Measurements from ENCODE around the gene GRWD1. TPM values are rescaled to one million over a fixed set of nuclear protein-coding genes. Genes with fewer than 3 reads are reported as not detected.

The GRWD1 gene
- total RNA-seq = 23.4 TPM

GRCh38 chr19:48445606-48446481 lies at the start of gene GRWD1:
GRWD1 (plus strand) TSS chr19:48445983; CDS start chr19:48446006, 23 bp downstream.
- intact Hi-C loops (cut with DNase I) = no loop called here
- DNase-seq (ENCODE audit: low spot score) = peak; percentile 92
- peak; percentile 95 for ATAC-seq

GRCh38 chr19:48396016-48396823 lies 49.6 kb upstream of the GRWD1 start:
- DNase-seq (ENCODE audit: low spot score) (no peak), ATAC-seq (no peak)

GRCh38 chr19:48396824-48397176 lies 49.0 kb upstream of the GRWD1 start:
- ATAC-seq = no peak
- intact Hi-C loops (cut with DNase I) = loop anchor here (10.0 kb wide), 1 partner anchor 188 kb away; no protein-coding TSS in a partner anchor

More at GRCh38 chr19:48396016-48396823, 49.6 kb upstream of the GRWD1 start:
- intact Hi-C loops (cut with DNase I) = loop anchor here (10.0 kb wide), 1 partner anchor 189 kb away; no protein-coding TSS in a partner anchor

GRCh38 chr19:48397263-48398101 lies 48.3 kb upstream of the GRWD1 start:
- intact Hi-C loops (cut with DNase I) = loop anchor here (10.0 kb wide), 1 partner anchor 187 kb away; no protein-coding TSS in a partner anchor
- ATAC-seq (no peak), DNase-seq (ENCODE audit: low spot score) (no peak)

More at GRCh38 chr19:48396824-48397176, 49.0 kb upstream of the GRWD1 start:
- no peak for DNase-seq (ENCODE audit: low spot score)

DNA sequence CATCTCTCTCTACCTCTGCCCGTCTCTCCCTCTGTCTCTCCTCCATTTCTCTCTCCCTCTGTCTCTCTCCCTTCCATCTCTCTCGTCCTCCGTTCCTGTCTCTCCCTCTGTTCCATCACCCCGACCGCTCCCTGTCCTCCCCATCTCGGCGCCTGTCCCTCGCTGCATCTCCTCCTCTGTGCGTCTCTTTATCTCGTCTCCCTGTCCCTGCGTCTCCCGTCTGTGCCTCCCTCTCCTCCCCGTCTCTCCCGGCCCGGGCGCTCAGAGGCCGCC lies 47.7 kb upstream of the GRWD1 start:
- intact Hi-C loops (cut with DNase I) = loop anchor here (10.0 kb wide), 1 partner anchor 187 kb away; no protein-coding TSS in a partner anchor
- ATAC-seq = no peak

GRCh38 chr19:48398375-48399235 lies 47.2 kb upstream of the GRWD1 start:
- intact Hi-C loops (cut with DNase I) = loop anchor here (10.0 kb wide), 1 partner anchor 186 kb away; no protein-coding TSS in a partner anchor
- DNase-seq (ENCODE audit: low spot score) (peak; percentile 85), ATAC-seq (peak; percentile 58)

More for the DNA sequence above, 47.7 kb upstream of the GRWD1 start:
- DNase-seq (ENCODE audit: low spot score) = no peak

GRCh38 chr19:48400018-48400742 lies 45.6 kb upstream of the GRWD1 start:
- peak; percentile 88 for ATAC-seq
- DNase-seq (ENCODE audit: low spot score) = peak; percentile 80
- intact Hi-C loops (cut with DNase I) = no loop called here

DNA sequence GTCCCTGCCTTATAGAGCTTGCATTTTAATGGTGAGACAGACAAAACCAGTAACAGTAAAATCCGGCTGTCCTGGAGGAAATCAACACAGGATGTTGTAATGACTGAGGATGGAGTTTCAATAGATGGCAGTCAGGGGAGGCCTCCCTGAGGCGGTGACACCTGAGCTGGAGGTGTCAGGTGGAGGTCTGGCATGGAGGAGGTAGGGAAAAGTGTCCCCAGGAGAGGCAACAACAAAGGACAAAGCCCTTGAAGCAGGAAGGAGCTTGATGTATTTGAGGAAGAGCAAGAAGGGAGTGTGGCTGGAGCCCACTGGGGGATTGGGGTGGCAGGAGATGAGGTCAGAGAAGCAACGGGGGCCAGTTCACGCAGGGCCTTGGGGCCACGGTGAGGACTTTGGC lies 44.5 kb upstream of the GRWD1 start:
- DNase-seq (ENCODE audit: low spot score) (no peak), ATAC-seq (no peak)
- intact Hi-C loops (cut with DNase I) = no loop called here

DNA sequence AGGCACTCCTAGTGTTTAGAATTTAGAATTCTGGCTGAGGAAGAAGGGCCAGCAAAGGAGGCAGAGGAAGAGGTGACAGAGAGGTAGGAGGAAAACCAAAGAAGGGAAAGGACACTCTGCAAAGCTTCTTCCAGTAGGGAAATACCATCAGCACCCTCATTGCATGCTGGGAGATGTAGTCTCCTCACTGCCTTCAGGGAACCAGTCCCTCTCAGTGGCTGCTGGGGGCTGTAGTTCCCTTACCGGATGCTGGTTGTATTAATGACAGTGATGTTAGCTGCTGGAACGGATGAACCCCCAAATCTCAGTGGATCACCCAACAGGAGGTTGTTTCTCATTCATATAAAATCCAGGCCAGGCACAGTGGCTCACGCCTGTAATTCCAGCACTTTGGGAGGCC lies 42.2 kb upstream of the GRWD1 start:
- ATAC-seq (no peak), DNase-seq (ENCODE audit: low spot score) (no peak)
- intact Hi-C loops (cut with DNase I) = no loop called here

- no peak for ATAC-seq
Measured at GRCh38 chr19:48405010-48405659, 40.6 kb upstream of the GRWD1 start.

GRCh38 chr19:48405850-48406249 lies 39.9 kb upstream of the GRWD1 start:
- no peak for ATAC-seq
- no peak for DNase-seq (ENCODE audit: low spot score)
- intact Hi-C loops (cut with DNase I) = no loop called here

More at GRCh38 chr19:48405010-48405659, 40.6 kb upstream of the GRWD1 start:
- DNase-seq (ENCODE audit: low spot score) = no peak
- intact Hi-C loops (cut with DNase I) = no loop called here

DNA sequence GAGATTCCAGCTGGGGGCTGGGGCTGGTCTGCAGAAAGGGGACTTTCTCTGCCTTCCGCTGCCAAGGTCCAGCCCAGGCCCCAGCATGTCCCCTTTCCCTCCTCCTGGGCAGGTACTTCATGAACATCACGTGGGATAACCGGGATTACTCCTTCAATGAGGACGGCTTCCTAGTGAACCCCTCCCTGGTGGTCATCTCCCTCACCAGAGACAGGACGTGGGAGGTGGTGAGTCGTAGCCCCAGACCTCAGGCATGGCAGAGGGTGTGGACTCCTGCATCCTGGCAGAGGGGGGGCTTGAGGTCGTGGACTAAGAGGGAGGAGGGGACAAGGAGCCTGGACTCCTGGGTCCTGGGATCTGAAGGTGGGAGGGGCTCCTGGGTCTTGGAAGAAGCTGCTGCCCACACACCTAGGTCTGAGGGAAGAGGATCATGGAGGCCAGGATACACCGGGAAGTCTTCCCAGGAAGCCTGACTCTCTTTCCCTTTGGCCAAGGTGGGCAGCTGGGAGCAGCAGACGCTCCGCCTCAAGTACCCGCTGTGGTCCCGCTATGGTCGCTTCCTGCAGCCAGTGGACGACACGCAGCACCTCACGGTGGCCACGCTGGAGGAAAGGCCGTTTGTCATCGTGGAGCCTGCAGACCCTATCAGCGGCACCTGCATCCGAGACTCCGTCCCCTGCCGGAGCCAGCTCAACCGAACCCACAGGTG lies 31.8 kb upstream of the GRWD1 start:
- intact Hi-C loops (cut with DNase I) = no loop called here
- DNase-seq (ENCODE audit: low spot score) (no peak), ATAC-seq (no peak)

- ATAC-seq (peak; percentile 92), DNase-seq (ENCODE audit: low spot score) (peak; percentile 88)
- intact Hi-C loops (cut with DNase I) = no loop called here
Measured at GRCh38 chr19:48415395-48415794, 30.4 kb upstream of the GRWD1 start.

DNA sequence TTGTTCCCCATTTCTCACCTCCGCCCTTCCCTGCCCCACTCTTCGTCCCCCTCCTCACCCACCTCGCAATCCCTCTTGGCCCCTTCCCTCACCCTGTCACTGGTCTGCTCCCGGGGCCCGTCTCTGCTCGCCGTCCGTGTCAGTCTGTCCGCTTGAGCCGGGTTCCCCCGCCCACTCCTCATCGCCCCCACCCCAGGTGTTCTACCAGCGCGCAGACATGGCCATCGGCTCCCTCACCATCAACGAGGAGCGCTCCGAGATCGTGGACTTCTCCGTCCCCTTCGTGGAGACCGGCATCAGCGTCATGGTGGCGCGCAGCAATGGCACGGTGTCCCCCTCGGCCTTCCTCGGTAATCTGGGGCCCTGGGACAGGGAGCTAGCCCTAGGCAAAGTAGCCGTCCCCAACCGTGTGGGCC lies 30.0 kb upstream of the GRWD1 start:
- no peak for DNase-seq (ENCODE audit: low spot score)
- intact Hi-C loops (cut with DNase I) = no loop called here
- peak; percentile 47 for ATAC-seq

GRCh38 chr19:48417421-48417820 lies 28.4 kb upstream of the GRWD1 start:
- DNase-seq (ENCODE audit: low spot score) (no peak), ATAC-seq (no peak)
- intact Hi-C loops (cut with DNase I) = no loop called here

DNA sequence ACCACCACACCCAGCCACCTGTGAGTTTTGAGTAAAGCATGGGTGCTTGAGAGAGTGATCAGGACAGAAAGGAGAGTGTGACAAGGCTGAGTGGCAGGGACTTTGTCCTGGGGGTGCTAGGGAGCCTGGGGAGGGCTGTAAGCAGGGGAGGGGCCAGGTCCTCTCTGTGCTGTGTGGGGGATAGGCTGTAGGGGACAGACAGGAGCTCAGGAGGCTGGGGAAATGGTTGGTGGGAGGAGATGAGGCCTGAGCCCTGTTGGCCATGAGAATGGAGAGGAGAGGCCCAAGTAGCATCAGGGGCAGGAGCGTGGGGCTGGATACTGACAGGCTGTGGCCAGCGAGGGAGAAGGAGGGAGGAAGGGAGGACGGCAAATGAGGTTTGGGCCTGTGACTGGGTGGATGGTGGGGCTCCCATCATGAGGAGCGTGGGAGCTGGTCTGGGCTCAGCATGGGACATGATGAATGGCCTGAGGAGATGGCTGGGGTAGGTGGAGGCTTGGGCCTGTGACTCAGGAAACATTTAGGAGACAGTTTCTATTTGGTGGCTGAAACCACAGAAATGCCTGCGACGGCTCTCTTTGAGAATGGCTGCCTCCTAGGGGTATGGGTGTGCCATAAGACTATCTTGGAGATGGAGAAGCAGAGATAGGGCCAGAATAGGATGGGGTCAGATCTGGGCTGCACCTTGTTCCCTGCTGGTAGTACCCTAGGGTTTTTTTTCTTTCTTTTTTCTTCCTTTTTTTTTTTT lies 27.3 kb upstream of the GRWD1 start:
- no peak for DNase-seq (ENCODE audit: low spot score)
- ATAC-seq = no peak
- intact Hi-C loops (cut with DNase I) = no loop called here

All from sciatic nerve (tissue), 2 donors.